DMS153 (cell line): ENCODE data around the gene PEAK1.

Source experiments
- DNase-seq: peaks from one replicate; lab custom pipeline; 2025; lab: John Stamatoyannopoulos, UW

PEAK1 gene

DNA sequence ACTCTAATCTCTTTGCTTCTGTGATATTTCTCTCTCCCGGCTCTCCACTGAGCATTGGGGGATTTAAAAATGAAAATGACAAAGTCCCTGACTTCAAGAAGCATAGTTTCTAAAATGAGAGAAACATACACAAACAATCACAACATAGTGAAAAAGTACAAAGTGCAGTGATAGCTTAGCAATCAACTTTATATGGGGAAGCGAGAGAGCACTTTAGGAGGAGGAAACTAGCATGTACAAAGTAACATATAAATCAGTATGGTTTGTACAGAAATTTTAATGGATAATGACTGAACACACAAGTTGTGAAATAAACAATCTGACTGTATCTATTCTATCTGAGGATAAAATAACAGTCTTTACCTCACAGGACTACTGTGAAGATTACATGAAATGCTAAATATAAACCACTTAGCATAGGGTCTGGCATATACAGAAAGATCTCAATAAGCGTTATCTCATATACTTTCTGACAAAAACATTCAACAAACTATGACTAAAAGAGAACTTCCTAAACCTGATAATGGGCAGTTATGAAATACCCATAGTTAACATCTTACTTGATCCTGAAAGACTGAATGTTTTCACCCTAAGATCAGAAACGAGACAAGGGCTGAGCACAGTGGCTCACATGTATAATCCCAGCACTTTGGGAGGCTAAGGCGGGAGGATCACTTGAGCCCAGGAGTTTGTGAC lies 61.2 kb downstream of the PEAK1 start:
- no peak for DNase-seq

DNA sequence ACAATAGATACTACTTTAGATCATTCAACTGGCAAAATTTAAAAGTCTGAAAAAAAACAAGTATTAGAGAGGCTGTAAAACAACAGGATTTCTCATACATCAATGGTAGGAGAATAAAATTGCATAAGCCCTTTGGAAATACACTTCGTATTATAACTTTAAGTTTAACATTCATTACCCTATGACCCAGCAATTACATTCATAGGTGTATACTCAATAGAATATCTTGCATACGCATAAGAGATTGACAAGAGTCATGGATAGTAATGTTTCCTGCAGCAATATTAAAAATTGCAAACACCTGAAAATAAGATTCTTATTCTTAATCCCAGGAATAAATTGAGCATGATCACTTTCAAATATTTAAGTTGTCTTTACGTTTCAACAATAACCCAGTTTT lies 63.6 kb downstream of the PEAK1 start:
- DNase-seq = no peak

DNA sequence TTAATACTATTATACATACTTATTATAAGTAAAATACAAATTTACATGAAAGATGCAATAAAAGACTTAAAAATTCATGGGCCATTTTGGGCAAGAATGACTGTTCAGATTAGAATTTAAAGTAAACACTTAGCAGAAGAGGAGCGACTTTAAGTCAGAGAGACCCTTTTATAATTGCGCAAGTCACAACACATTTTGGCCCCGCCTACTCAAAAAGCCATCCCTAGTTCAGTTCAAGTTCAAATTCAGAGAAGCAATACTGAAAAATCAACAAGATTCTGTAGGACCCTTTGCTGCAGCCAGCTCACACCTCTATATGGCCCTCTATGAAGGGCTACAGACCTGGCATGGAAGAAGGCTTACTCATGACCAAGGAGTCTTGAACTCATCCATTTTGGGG lies 64.6 kb downstream of the PEAK1 start:
- no peak for DNase-seq

DNA sequence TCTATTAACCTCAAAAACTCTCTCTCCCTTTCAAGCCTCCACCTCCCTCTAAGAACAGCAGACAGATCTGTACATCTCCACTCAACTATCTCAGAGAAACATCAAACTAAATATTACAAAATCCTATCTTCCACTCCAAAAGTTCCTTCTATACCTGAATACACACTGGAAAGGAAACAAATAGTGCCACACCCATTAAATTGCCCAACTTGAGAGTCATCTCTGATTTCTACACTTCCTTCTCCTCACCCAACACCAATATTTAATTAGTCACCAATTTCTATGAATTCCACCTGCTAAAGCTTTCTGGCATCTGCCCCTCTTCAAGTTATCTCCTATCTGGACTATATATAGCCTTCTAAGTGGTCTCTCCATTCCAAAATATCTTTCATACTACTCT lies 65.8 kb downstream of the PEAK1 start:
- DNase-seq = no peak

DNA sequence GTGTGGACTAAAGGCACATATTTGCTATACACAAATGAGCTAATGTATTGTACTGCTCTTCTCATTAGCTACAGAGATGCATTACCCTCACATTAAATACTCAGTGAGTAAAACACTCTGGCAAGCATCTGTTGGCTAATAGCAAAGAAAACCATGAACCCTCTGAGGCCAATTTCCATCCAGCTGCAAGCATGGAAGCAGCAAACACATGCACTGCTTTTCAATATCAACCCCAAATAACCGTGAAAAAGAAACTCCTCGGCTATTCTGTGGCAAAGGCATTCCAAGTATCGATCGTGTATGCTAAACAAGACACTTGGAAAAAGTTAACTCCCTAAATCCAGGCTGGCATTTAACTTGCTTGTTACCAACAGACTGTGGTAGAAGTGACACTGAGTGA lies 67.0 kb downstream of the PEAK1 start:
- no peak for DNase-seq

DNA sequence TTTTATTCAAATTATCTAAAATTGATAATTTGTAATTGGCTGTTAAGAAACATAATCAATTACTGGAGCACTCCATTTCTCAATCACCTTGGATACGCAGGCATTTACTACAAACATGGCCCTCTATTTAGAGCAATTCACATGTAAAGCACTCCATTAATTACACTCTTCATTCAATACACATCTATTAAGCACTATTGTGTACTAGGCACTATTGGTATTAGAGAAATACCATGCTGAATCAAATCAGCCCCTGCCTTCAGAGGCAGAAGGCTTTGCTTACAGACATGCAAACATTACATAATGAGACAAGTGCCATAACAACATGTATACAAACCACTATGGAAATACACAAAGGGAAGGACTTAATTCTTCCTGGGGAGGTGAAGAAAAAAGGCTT lies 69.1 kb downstream of the PEAK1 start:
- no peak for DNase-seq

DNA sequence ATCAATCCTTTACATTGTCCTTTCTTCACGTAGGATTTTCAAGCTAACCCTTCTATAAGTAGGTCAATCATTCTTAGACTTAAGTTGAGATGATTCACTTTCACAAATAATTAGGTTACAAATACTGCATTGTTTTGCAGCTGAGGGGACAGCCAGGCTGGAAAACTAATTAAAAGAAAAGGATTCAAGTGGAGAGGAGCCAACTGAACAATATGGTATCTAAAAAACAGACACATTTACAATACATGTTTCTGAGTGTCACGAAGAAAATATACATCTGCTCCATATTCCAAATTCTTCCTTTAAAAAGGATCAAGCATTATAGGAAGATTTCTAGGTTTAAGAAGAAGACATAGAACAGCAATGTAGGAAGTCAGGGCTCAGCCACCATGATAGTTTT lies 70.2 kb downstream of the PEAK1 start:
- DNase-seq = no peak

DNA sequence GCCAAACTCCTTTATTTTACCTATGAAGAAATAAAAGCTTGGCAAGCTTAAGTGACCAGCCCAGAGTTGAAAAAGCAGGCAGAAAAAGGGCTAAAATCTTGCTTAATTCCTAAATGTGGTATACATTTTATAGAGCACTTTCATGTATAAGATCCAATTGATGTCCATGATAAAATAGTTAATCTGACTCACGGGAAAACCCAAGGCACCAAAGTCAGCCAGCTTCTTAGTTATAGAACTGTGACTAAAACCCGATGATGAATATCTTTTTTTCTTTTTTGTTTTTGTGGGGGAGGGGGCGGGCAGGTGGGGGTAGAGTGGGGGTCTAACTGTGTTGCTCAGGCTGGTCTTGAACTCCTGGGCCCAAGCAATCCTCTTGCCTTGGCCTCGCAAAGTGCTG lies 71.4 kb downstream of the PEAK1 start:
- DNase-seq = no peak

DNA sequence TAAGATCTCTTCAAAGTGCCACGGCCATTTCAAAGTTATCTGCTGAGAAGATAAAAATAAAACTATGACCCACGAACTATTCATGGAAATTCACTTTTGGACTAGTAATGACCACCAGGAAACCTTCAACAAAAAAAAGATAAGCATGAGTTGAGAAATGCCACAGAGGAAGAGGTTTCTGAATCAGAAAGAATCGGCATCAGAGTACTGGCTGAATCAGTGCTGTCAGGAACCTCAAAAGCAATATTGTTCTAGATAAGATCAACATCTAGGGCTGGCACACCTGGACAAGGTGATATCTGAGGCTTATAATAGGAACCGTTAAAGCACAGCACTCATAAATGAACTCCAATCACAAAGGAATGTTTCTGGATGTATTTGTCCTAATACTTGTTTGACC lies 72.7 kb downstream of the PEAK1 start:
- DNase-seq = no peak

DNA sequence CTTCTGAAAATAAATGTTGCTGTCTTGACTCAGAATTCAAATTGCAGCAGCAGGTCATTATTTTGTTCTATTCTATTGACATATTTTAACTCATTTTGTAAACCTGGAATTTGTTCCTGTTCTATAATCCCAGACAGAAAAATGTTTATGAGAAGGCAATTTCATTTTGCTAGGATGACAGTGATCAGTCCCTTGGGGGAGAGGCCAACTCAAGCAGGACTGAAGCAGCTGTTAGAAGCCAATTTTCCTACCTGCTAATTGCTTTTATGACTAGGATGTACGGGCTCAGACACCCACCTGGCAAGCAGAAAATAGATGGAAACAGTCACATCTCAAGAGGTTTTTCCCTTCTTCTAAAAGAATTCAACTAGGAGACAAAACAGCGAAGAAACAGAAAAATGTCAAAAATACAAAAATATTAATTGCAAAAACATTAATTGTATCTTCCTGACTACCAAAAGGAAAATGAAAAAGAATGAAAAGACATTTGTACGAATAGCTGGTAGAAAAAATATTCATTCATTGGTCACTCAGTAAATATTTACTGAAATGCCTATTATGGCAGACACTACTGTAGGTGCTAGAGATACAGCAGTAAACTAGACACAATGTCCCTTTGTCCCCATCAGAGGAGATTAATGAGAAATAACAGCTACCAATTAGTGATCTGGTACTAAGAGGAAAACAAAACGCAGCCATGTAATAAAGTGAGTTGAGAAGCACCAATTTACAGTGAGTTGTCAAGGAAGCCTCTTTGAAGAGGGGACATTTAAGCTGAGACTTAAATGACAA lies 73.5 kb downstream of the PEAK1 start:
- DNase-seq = peak; percentile 45

DNA sequence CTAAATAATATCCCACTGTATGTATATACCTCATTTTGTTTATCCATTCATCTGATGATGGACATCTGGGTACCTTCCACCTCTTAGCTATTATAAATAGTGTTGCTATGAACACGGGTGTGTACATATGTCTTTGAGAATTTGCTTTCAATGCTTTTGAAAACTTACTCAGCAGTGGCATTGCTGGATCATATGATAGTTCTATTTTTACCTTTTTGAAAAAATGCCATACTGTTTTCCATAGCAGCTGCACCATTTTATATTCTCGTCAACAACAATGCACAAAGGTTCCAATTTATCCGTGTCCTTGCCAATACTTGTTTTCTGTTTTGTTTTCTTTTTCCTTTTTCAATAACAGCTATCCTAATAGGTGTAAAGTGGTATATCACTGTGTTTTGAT lies 77.1 kb downstream of the PEAK1 start:
- DNase-seq = no peak

DNA sequence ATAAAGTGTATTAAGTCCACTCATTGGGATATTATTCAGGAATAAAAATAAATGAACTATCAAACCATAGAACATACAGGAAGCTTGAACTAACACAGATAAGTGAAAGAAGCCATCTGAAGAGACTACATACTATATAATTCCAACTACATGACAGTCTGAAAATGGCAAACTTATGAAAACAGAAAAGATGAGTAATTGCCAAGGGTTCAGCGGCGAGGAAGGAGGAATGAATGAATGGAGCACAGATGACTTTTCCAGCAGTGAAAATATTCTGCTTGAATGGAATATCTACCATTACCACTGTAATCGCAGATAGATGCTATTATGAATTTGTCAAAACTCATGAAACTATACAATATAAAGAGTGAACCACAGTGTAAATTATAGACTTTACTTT lies 79.7 kb downstream of the PEAK1 start:
- DNase-seq = no peak

DNA sequence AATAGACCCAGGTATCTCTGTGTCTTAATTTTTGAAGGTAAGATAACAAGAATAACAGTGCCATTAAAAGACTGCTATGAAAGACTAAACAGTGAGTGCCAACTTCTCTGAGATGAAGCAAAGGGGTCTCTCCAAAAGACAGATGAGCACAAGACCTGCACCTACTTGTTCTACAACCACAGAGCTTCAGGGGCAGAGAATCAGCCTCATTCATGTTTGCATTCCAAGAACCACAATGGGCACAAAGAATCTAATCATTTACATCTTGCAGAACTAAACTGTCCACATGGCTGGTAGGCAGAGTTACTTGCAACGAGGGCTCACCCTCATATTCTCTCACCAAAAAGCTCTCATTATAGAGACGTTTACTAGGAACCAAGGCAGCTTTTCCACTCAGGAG lies 83.9 kb downstream of the PEAK1 start:
- no peak for DNase-seq

DNA sequence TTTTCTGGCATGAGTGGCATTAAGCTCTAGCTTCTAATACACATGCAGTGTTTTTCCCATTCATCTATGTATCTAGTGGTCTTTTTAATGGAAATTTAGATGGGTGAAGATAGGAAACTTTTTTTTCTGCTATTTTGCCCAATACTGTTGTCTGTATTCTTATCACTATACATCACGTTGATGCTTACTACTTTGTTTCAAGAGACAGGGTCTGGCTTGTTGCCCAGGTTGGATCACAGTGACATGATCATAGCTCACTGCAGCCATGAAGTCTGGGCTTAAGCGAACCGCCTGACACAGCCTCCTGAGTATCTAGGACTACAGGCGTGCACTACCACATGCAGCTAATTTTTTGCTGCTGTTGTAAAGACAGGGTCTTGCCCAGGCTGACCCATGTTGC lies 84.6 kb downstream of the PEAK1 start:
- DNase-seq = no peak

DNA sequence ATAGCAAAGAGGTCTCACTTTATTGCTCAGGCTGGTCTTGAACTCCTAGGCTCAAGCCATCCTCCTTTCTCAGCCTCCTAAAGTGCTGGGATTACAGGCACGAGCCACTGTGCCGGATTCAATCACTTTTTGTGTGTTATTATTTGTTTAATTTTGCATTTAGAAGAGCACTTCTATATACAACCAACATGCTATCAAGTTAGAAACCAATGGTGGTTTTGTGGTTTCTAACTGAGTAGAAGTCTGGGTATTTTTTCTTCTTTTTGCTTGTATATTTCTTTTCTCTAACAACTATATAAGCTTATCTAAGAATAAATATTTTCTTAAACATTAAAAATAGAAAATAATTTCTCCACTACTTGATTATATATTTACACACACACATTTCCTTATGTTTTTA lies 86.7 kb downstream of the PEAK1 start:
- DNase-seq = no peak

DNA sequence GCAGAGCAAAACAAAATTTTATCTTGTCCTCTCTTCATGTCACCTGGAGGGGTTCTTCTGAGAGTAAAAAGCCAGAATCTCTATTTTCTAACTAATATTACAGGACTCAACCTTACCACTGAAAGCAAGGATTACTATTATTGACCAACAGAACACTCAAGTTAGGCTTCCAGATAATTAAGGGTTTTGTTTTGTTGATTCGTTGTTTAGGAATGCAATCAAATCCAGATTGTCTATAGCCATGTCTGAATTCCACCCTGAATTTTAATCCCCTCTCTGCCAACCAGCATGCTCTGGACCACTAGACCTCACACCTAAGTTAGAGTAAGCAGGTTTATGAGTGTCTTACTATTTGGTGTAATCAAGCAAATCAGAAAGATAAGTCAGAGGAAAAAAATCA lies 90.7 kb downstream of the PEAK1 start:
- DNase-seq = no peak

DNA sequence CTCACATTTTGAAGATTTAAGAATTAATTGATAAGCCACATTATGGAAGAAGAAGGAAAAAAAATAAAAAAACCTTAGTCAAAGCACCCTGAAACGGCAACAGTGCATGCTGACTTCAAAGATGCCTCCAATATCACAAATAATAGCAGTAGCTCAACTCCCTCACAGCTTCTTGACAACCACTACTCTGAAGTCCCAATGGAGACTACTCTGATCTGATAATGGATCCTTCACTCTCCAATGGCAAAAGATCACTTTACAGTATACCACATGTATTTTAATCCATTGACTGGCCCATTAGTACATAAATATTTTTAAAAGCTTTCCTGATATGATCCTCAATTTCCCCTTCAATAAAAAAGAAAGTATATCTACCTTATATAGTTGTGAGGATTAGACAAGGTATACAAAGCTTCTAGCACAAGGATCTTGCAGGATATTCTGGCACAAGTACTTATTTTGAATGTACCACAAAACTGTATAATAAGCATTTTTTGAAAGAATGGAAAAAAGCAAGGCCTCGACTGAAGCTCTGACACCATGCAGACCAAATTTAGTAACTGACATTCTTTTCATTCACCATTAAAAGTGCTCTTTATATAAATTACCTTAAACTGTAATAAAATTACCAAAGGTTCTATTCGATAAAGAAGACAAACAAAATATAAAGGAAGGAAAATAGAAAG lies 91.9 kb downstream of the PEAK1 start:
- DNase-seq = no peak

DNA sequence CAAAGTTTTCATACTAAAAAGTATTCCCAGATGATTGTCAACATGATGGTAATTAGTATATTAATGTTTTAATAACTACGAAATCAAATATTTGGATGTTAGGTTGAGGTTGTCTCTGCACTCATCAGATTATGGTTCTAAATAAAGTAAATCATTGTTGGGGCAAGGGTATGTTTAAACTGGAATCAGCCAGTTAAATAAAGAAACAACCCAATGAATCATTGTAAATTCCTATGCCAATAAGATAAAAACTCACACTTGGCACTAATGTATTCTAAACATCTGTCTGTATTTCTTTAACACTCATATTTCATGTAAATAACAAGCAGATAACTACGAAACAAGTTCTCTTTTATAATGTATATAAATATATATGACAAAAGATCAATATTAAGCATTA lies 92.7 kb downstream of the PEAK1 start:
- DNase-seq = no peak

DNA sequence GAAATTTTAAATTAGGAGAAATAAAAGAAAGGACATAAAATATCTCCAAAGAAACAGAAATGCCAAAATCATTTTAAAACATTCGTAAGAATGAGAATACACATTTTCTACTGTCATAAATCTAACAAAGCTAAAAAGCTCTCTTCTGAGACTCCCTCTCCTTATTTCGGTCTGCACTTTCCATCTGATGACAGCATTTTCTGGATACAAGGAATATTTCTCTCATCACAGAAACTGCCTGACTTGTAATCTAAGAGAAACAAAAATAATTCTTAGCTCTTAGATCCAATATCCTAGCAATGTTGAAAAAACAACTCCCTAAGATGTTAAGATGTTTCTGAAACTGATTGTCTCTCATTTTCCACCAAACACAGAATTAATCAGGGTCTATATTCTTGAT lies 93.5 kb downstream of the PEAK1 start:
- DNase-seq = no peak

DNA sequence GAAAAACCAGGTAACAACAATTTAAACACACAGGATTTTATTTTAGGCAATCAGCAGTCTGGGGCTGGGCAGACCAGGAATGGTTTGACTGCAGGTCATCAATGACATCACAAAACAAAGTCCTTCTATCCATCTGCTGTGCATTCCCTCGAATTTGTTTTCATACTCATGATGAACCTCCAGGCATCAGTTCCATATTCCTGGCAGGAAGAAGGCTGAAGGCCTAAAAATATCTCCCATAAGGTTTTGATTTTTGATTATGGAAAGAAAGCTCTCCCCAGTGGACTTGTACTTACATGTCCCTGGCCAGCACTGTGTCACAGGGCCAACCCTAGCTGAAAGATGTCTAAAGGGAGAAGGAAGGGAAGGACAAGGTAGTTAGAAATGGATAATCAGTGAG lies 107.4 kb downstream of the PEAK1 start:
- no peak for DNase-seq

DNA sequence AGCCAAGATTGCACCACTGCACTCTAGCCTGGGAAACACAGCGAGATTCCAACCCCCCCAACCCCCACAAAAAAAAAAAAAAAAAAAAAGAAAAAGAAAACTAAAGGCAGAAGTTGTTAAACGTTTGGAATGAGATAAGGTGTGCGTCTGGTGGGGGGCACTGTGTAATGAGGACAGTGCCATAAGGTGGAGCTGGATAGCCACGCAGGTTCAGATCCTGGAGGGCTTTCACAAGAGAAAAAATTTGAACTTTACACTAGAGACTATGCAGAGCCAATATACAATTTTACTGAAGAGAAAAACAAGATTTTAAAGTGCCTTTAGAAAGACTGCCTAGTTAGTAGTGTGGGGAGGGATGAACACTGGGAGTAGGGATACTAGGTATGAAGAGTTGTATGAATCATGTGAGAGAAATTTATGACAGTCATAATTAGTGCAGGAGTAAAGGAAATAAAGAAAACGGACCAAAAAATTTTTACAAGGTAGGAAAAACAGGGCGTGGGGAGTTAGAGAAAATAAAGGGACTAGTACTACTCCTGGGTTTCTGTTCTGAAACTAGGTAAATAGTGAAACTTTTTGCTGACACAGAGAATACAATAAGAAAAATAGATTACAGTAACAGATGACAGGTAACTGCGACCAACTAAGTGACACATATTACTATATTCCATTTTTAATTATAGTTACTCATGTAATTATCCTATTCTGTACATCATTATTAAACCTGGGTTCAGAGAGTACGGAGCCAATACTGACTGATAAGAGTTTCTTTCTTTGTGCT lies 108.1 kb downstream of the PEAK1 start:
- DNase-seq = no peak

DNA sequence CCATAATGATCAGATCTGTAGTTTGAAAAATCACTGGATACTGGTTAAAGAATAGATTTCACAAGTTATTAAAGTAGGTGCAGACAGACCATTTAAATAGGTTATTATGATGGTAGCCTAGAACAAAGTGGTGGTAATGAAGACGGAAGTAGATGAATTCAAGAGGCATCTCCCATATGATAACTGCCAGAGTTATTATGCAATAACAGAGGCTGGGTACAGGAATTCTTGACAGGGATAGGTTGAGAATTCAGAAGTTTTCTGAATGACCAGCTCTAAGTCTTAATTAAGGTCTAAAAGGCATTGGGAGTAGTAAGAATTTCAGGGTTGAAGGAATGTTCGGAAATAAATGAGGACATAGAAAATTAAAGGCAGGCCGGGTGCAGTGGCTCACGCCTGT lies 108.9 kb downstream of the PEAK1 start:
- no peak for DNase-seq

DNA sequence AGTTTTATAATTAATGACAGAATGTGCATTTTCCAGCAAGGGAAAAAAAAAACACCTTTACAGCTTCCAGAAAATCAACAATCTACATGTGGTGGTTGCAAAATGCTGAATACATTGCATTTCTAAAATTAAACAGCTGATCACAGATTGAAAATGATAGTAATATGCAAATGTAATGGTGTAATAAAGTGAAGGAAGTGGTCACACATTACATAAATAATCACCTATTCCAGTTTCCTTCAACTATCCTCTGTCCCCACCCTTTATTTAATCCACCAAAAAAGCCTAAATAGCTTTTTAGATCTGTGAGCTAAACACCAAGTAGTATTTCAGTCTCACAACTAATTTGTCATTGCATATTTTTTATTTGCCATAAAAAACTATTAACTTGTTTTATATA lies 110.5 kb downstream of the PEAK1 start:
- DNase-seq = no peak
